Measurements from ENCODE around the gene CHN1.

- TF ChIP-seq REST (IDR thresholded peaks at IDR 0.05; ENCODE audit: insufficient read depth in 1 of 2, low read depth in 2 of 2, low read length in 2 of 2) (no peak), POLR2AphosphoS5 (IDR thresholded peaks at IDR 0.05; ENCODE audit: low read depth, low read length) (no peak)
These were observed 217.5 kb downstream of the CHN1 start for GRCh38 chr2:174787487-174788205.
